Measurements from ENCODE around the gene DGKI.

DNA sequence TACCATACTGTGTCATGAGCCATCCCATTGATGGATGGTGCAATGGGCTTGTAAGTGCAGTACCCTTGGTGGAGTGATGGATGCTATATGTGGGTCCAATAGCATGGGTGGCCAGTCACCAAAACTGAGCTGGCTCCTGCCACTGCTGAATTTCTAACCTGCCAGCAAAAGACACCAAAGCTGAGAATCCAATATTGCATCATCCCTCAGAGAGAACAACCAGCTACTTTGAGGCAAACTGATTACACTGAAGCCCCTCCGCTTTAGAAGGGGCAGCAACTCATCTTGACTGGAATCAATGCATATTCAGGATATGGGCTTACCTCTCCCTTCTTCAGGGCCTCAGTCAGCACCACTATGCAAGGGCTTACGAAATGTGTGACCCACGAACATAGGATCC, 211.6 kb downstream of the DGKI start:
- TF ChIP-seq, protein P1, sequence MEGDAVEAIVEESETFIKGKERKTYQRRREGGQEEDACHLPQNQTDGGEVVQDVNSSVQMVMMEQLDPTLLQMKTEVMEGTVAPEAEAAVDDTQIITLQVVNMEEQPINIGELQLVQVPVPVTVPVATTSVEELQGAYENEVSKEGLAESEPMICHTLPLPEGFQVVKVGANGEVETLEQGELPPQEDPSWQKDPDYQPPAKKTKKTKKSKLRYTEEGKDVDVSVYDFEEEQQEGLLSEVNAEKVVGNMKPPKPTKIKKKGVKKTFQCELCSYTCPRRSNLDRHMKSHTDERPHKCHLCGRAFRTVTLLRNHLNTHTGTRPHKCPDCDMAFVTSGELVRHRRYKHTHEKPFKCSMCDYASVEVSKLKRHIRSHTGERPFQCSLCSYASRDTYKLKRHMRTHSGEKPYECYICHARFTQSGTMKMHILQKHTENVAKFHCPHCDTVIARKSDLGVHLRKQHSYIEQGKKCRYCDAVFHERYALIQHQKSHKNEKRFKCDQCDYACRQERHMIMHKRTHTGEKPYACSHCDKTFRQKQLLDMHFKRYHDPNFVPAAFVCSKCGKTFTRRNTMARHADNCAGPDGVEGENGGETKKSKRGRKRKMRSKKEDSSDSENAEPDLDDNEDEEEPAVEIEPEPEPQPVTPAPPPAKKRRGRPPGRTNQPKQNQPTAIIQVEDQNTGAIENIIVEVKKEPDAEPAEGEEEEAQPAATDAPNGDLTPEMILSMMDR (conservative IDR thresholded peaks at IDR 0.05 in 1 of 2, IDR thresholded peaks at IDR 0.05 in 1 of 2; ENCODE audit: low read depth in 1 of 2, low read length in 2 of 2) = no peak
- no peak for TF ChIP-seq EZH2 (IDR thresholded peaks at IDR 0.05; ENCODE audit: low read length, missing control alignments)
